ENCODE measurements around the gene DCUN1D2.

GRCh38 chr13:113535381-113535781, 44.9 kb upstream of the DCUN1D2 start:
- TF ChIP-seq EZH2phosphoT487 (IDR thresholded peaks at IDR 0.05; ENCODE audit: borderline replicate concordance, low read depth, low read length) (no peak), CTCF (conservative IDR thresholded peaks at IDR 0.05; ENCODE audit: low read length) (no peak)
